Neutrophil (primary cell): Measurements from ENCODE around the gene ABHD1.

Experiments
- H3K27ac ChIP-seq: fragments of 200-600 bp; sonication (generic); 2 replicates; pipeline ENCODE4 v1.5.1; 2016; ENCODE audit warnings: mild to moderate bottlenecking, moderate library complexity
- H3K27me3 ChIP-seq: fragments of 200-600 bp; sonication (generic); 2 replicates; pipeline ENCODE4 v1.6.0; 2016; ENCODE audit warnings: mild to moderate bottlenecking
- H3K36me3 ChIP-seq: fragments of 200-600 bp; sonication (generic); 2 replicates; pipeline ENCODE4 v1.5.1; 2017
- H3K4me1 ChIP-seq, 2 experiments: fragments of 200-600 bp in 1 of 2; sonication (generic) in 1 of 2; 1 replicate in 1 of 2; 2 replicates in 1 of 2; pipeline versions ENCODE4 v1.5.1 to v1.6.1; 2013 to 2016; ENCODE audit warnings: low read depth in 1 of 2, low read length in 1 of 2, mild to moderate bottlenecking in 1 of 2, moderate library complexity in 1 of 2; ENCODE audit not compliant: control insufficient read depth in 1 of 2, insufficient read depth in 1 of 2
- H3K4me3 ChIP-seq, 2 experiments: fragments of 200-600 bp in 1 of 2; sonication (generic) in 1 of 2; 1 replicate in 1 of 2; 2 replicates in 1 of 2; pipeline ENCODE4 v1.5.1; 2013 to 2016; ENCODE audit warnings: low read depth in 1 of 2, low read length in 1 of 2, mild to moderate bottlenecking in 1 of 2, moderate library complexity in 1 of 2
- H3K9me3 ChIP-seq: fragments of 200-600 bp; sonication (generic); 2 replicates; pipeline ENCODE4 v1.5.1; 2016
- CTCF ChIP-seq: fragments of 200-600 bp; sonication (generic); IDR thresholded peaks from 2 replicates; pipeline ENCODE4 v1.5.1; 2016; ENCODE audit warnings: antibody characterized with exemption

ABHD1 gene

GRCh38 chr2:27131429-27131828 is 7.8 kb downstream of the ABHD1 start:
- peaks cover 15 to 17% of the 10 kb centered on the region in 2 experiments for H3K4me1 ChIP-seq
- H3K4me3 ChIP-seq = no peak overlapping the region
- H3K27ac ChIP-seq = no peak overlapping the region
- TF ChIP-seq CTCF = no peak
- H3K36me3 ChIP-seq = peaks cover 55% of the 10 kb centered on the region
- H3K9me3 ChIP-seq = no peaks in the 10 kb centered on the region
- H3K27me3 ChIP-seq = no peaks in the 10 kb centered on the region

- Histone ChIP-seq H3K4me3 (peak overlapping the region; percentile 92 to 93), H3K4me1 (peaks cover 15 to 17% of the 10 kb centered on the region in 2 experiments), H3K36me3 (peaks cover 51% of the 10 kb centered on the region), H3K27me3 (no peaks in the 10 kb centered on the region), H3K27ac (peak overlapping the region; percentile 87), H3K9me3 (no peaks in the 10 kb centered on the region)
- no peak for TF ChIP-seq CTCF
These were observed 9.7 kb downstream of the ABHD1 start for GRCh38 chr2:27133195-27133875.

GRCh38 chr2:27133905-27134780 is 10.5 kb downstream of the ABHD1 start, which contains the start of gene PREB:
Gene PREB (minus strand): TSS chr2:27134636. CDS start chr2:27134421, 215 bp downstream.
- Histone ChIP-seq H3K9me3 (no peaks in the 10 kb centered on the region), H3K4me1 (peaks cover 15 to 17% of the 10 kb centered on the region in 2 experiments), H3K4me3 (peak within 1 kb of the TSS; percentile 92 to 93), H3K36me3 (peaks cover 43% of the 10 kb centered on the region), H3K27ac (peak within 1 kb of the TSS; percentile 87), H3K27me3 (no peaks in the 10 kb centered on the region)
- peak; percentile 40 for TF ChIP-seq CTCF

GRCh38 chr2:27134781-27135477 is 11.3 kb downstream of the ABHD1 start:
- Histone ChIP-seq H3K4me3 (peak overlapping the region; percentile 92 to 93), H3K27ac (peak overlapping the region; percentile 87)

More at GRCh38 chr2:27134781-27135477, 11.3 kb downstream of the ABHD1 start:
- no peaks in the 10 kb centered on the region for H3K27me3 ChIP-seq
- peaks cover 35% of the 10 kb centered on the region for H3K36me3 ChIP-seq
- peak; percentile 2 for TF ChIP-seq CTCF
- H3K9me3 ChIP-seq = no peaks in the 10 kb centered on the region
- peaks cover 15 to 17% of the 10 kb centered on the region in 2 experiments for H3K4me1 ChIP-seq
